DND-41 (cell line): ENCODE data around the gene EDIL3.

Experiments used
- ATAC-seq: fragments of 200-7000 bp; cut with Tn5 transposase; 3 replicates; pipeline ENCODE4 v1.9.1; 2021; ENCODE audit warnings: low read depth; ENCODE audit not compliant: insufficient read depth
- DNase-seq: peaks from one replicate; pipeline ENCODE4 v3.0.0-alpha.2; 2020
- H2AFZ ChIP-seq: 2 replicates; pipeline ENCODE4 v1.6.0; 2012; ENCODE audit warnings: low read depth, low read length
- H3K27ac ChIP-seq: 2 replicates; pipeline ENCODE4 v1.5.1; 2012; ENCODE audit warnings: low read length, inconsistent platforms
- H3K27me3 ChIP-seq: fragments of 200-600 bp; sonication (generic); 2 replicates; pipeline ENCODE4 v1.6.0; 2012; ENCODE audit warnings: low read length, mild to moderate bottlenecking, inconsistent platforms; ENCODE audit not compliant: insufficient read depth, poor library complexity
- H3K36me3 ChIP-seq: 2 replicates; pipeline ENCODE4 v1.5.1; 2012; ENCODE audit warnings: low read length, inconsistent platforms; ENCODE audit not compliant: insufficient read depth
- H3K4me1 ChIP-seq: 2 replicates; pipeline ENCODE4 v1.5.1; 2012; ENCODE audit warnings: mild to moderate bottlenecking, low read length; ENCODE audit not compliant: insufficient read depth
- H3K4me2 ChIP-seq: 2 replicates; pipeline ENCODE4 v1.6.0; 2012; ENCODE audit warnings: mild to moderate bottlenecking, moderate library complexity, low read length, inconsistent platforms; ENCODE audit not compliant: insufficient read depth
- H3K4me3 ChIP-seq, 2 experiments: fragments of 200-600 bp in 1 of 2; shearing (Covaris generic) in 1 of 2; 2 replicates each; pipeline ENCODE4 v1.5.1; 2012 to 2016; ENCODE audit warnings: inconsistent platforms in 2 of 2, low read length in 2 of 2, mild to moderate bottlenecking in 2 of 2, low read depth in 1 of 2, moderate library complexity in 1 of 2
- H3K79me2 ChIP-seq: 2 replicates; pipeline ENCODE4 v1.6.0; 2012; ENCODE audit warnings: low read length, inconsistent platforms; ENCODE audit not compliant: insufficient read depth
- H3K9ac ChIP-seq: 2 replicates; pipeline ENCODE4 v1.6.0; 2012; ENCODE audit warnings: low read depth, mild to moderate bottlenecking, inconsistent platforms, low read length, moderate library complexity
- H3K9me3 ChIP-seq: 2 replicates; pipeline ENCODE4 v1.5.1; 2012; ENCODE audit warnings: low read length, moderate library complexity, mild to moderate bottlenecking, inconsistent platforms; ENCODE audit not compliant: insufficient read depth, severe bottlenecking
- H4K20me1 ChIP-seq: 2 replicates; pipeline ENCODE4 v1.6.0; 2012; ENCODE audit warnings: low read length; ENCODE audit not compliant: insufficient read depth
- CTCF ChIP-seq: IDR thresholded peaks from 2 replicates; pipeline ENCODE4 v1.5.1; 2012; ENCODE audit warnings: borderline replicate concordance, low read length, moderate library complexity, mild to moderate bottlenecking; ENCODE audit not compliant: poor library complexity, severe bottlenecking; ENCODE audit errors: extremely low read depth
- EZH2 ChIP-seq: IDR thresholded peaks from 3 replicates; pipeline ENCODE4 v1.6.1; 2012; ENCODE audit warnings: borderline replicate concordance, low read depth, mild to moderate bottlenecking, moderate library complexity, low read length, inconsistent platforms; ENCODE audit not compliant: severe bottlenecking

The EDIL3 gene

GRCh38 chr5:84069608-84070179 lies 315.0 kb downstream of the EDIL3 start:
- Histone ChIP-seq H3K4me2 (no peak overlapping the region), H3K36me3 (no peaks in the 10 kb centered on the region), H3K27me3 (no peaks in the 10 kb centered on the region), H3K79me2 (no peaks in the 10 kb centered on the region), H2AFZ (no peak overlapping the region), H3K4me3 (no peak overlapping the region), H3K4me1 (no peaks in the 10 kb centered on the region), H3K27ac (no peak overlapping the region), H3K9ac (no peak overlapping the region), H3K9me3 (no peaks in the 10 kb centered on the region), H4K20me1 (no peaks in the 10 kb centered on the region)
- no peak for ATAC-seq
- no peak for TF ChIP-seq CTCF
- no peak for TF ChIP-seq EZH2
- no peak for DNase-seq

DNA sequence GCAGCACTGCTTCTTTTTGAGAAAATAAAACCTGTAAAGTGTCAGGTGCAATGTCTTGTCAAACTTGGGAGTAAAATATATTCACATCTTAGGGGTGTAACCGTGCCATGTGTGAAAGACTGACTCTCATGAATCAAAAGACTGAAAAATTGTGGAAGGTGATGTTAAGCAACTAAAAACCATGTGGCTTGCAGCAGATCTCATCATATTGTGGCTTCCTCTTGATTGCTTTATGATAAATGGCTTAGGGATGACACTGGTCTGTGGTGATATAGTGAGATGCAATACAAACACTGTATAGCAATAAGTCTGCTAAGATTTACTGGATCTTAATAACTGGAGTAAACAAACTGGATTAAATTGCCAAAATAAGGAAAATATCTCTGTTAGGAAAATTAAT lies 321.6 kb downstream of the EDIL3 start:
- H2AFZ ChIP-seq: no peak overlapping the region
- H3K4me1 ChIP-seq: no peaks in the 10 kb centered on the region
- no peaks in the 10 kb centered on the region for H3K9me3 ChIP-seq
- no peak for DNase-seq
- TF ChIP-seq EZH2 (no peak), CTCF (no peak)
- no peaks in the 10 kb centered on the region for H4K20me1 ChIP-seq
- ATAC-seq: no peak
- H3K27me3 ChIP-seq: no peaks in the 10 kb centered on the region
- H3K36me3 ChIP-seq: no peaks in the 10 kb centered on the region
- no peak overlapping the region for H3K4me2 ChIP-seq
- no peaks in the 10 kb centered on the region for H3K79me2 ChIP-seq
- H3K9ac ChIP-seq: no peak overlapping the region
- no peak overlapping the region for H3K27ac ChIP-seq
- H3K4me3 ChIP-seq: no peak overlapping the region

DNA sequence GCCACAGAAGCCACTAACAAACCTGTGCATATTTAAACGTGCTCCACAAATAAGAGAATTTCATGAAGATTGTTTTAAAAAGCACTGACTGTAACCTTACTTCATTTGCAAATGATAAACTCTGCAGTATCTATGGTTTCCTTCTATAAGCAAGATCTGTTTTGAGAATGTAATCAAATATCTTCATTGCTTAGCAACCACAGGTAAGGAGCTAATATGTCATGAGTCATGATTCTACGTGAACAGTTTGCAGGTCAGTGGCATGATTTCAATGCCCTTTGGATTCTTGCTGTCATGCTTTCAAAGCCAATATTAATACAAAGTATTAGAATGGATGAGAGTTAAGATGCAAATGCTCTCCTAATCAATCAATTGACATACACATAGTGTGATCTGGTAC lies 325.0 kb downstream of the EDIL3 start:
- DNase-seq: no peak
- H3K4me3 ChIP-seq: no peak overlapping the region

More for the DNA sequence above, 325.0 kb downstream of the EDIL3 start:
- H3K4me1 ChIP-seq: no peaks in the 10 kb centered on the region
- no peak overlapping the region for H3K9ac ChIP-seq
- no peak overlapping the region for H3K27ac ChIP-seq
- no peak for TF ChIP-seq EZH2
- no peak for TF ChIP-seq CTCF
- no peaks in the 10 kb centered on the region for H4K20me1 ChIP-seq
- no peaks in the 10 kb centered on the region for H3K27me3 ChIP-seq
- H3K36me3 ChIP-seq: no peaks in the 10 kb centered on the region
- no peak overlapping the region for H3K4me2 ChIP-seq
- H3K9me3 ChIP-seq: no peaks in the 10 kb centered on the region
- ATAC-seq: no peak
- no peaks in the 10 kb centered on the region for H3K79me2 ChIP-seq
- H2AFZ ChIP-seq: no peak overlapping the region
